A673 (cell line): ENCODE data around the gene TMEM44. TPM values are rescaled to one million over a fixed set of nuclear protein-coding genes. Genes with fewer than 3 reads are reported as not detected.

Experiments
- BruUV-seq: library from RNA; stranded (reverse); fragments of 400-500 nt; replicated peaks from 2 replicates; lab custom pipeline; 2021; lab: Mats Ljungman, UMichigan
- CTCF ChIA-PET: fragments of 300-600 bp; sonication (Branson Sonifier 250); formaldehyde crosslinking; loops from one replicate; lab custom pipeline; 2022; ENCODE audit warnings: antibody characterized with exemption; lab: Charles Lee
- POLR2A ChIA-PET: fragments of 300-600 bp; sonication (Branson Sonifier 250); formaldehyde crosslinking; loops from one replicate; lab custom pipeline; 2022; ENCODE audit warnings: antibody characterized with exemption; ENCODE audit not compliant: low non-redundant PET; lab: Charles Lee
- DNase-seq: peaks from one replicate; pipeline ENCODE4 v3.0.0-alpha.2; 2015; ENCODE audit warnings: low spot score
- H3K27ac ChIP-seq: fragments of 200-600 bp; sonication (generic); 2 replicates; pipeline ENCODE4 v1.5.1; 2016; ENCODE audit warnings: mixed run types, low read depth, mild to moderate bottlenecking, mixed read lengths, antibody characterized with exemption, low read length; ENCODE audit not compliant: poor library complexity, severe bottlenecking
- H3K27me3 ChIP-seq: fragments of 200-600 bp; sonication (generic); replicated peaks from 2 replicates; pipeline ENCODE4 v1.6.1; 2017; ENCODE audit warnings: mixed run types, low read depth, mild to moderate bottlenecking, mixed read lengths, antibody characterized with exemption, low read length; ENCODE audit not compliant: insufficient read depth, poor library complexity
- H3K36me3 ChIP-seq: fragments of 200-600 bp; sonication (generic); 2 replicates; pipeline ENCODE4 v1.6.1; 2016; ENCODE audit warnings: mixed run types, mild to moderate bottlenecking, mixed read lengths, antibody characterized with exemption, low read length; ENCODE audit not compliant: insufficient read depth, poor library complexity, severe bottlenecking
- H3K4me1 ChIP-seq: fragments of 200-600 bp; sonication (generic); 2 replicates; pipeline ENCODE4 v1.6.1; 2017; ENCODE audit warnings: mixed run types, mild to moderate bottlenecking, mixed read lengths, antibody characterized with exemption, low read length; ENCODE audit not compliant: insufficient read depth, poor library complexity, severe bottlenecking
- H3K4me3 ChIP-seq: fragments of 200-600 bp; sonication (generic); 2 replicates; pipeline ENCODE4 v1.5.1; 2016; ENCODE audit warnings: low read depth, mixed run types, mild to moderate bottlenecking, mixed read lengths, low read length; ENCODE audit not compliant: poor library complexity, severe bottlenecking
- H3K9me3 ChIP-seq: fragments of 200-600 bp; sonication (generic); 2 replicates; pipeline ENCODE4 v1.6.1; 2016; ENCODE audit warnings: mixed run types, low read depth, mild to moderate bottlenecking, mixed read lengths, antibody characterized with exemption, low read length; ENCODE audit not compliant: poor library complexity, severe bottlenecking
- EZH2 ChIP-seq: fragments of 200-600 bp; sonication (generic); IDR thresholded peaks from 2 replicates; pipeline ENCODE4 v1.6.1; 2017; ENCODE audit warnings: borderline replicate concordance, low read depth, mild to moderate bottlenecking, mixed read lengths, antibody characterized with exemption, low read length; ENCODE audit not compliant: poor library complexity, severe bottlenecking
- intact Hi-C: fragments of 100-400 bp; cut with micrococcal nuclease; formaldehyde crosslinking; loops from one replicate; pipeline ENCODE4 v1.10.0; 2022; ENCODE audit not compliant: unreplicated experiment
- total RNA-seq: library from RNA; stranded (reverse); gene quantifications from 2 replicates; pipeline ENCODE4 v1.2.3, GENCODE V29; 2021
- TF ChIP-seq, protein P1 (sequence below): fragments of 300-800, 200-600 bp; sonication (generic); conservative IDR thresholded peaks from 2 replicates; pipeline ENCODE4 v1.5.1; 2017; ENCODE audit warnings: low read depth, mild to moderate bottlenecking, antibody characterized with exemption, low read length, moderate library complexity, mixed read lengths

The TMEM44 gene
- total RNA-seq, 1 experiment from 2014 or later: 20.9 TPM

DNA sequence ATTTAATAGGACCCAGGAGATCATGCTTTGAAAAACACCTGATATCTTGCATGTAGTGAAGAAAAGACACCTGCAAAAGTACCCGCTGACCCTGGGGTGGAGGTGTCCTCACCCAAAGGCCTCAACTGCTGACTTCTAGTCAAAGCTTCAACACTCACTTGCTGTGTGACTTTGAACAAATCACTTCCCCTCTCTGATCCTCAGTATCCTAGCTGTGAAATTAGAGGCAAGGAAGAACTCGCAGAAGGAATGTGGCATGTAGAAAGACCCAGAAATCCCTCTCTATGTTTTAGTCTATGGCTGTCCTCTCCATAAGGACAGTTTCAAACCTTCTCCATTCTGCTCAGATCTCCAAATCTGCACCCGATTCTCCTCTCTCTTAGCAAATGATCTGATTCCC lies 93.7 kb downstream of the TMEM44 start:
- intact Hi-C loops: no loop called here

GRCh38 chr3:194537732-194538247 lies 95.4 kb downstream of the TMEM44 start:
- no peaks in the 10 kb centered on the region for H3K27me3 ChIP-seq
- peak; percentile 81 for DNase-seq
- H3K4me1 ChIP-seq: peaks cover 15% of the 10 kb centered on the region
- ChIA-PET CTCF (no interaction called here), POLR2A (no interaction called here)
- intact Hi-C loops: no loop called here
- H3K36me3 ChIP-seq: no peaks in the 10 kb centered on the region
- no peak for TF ChIP-seq EZH2
- TF ChIP-seq, protein P1, sequence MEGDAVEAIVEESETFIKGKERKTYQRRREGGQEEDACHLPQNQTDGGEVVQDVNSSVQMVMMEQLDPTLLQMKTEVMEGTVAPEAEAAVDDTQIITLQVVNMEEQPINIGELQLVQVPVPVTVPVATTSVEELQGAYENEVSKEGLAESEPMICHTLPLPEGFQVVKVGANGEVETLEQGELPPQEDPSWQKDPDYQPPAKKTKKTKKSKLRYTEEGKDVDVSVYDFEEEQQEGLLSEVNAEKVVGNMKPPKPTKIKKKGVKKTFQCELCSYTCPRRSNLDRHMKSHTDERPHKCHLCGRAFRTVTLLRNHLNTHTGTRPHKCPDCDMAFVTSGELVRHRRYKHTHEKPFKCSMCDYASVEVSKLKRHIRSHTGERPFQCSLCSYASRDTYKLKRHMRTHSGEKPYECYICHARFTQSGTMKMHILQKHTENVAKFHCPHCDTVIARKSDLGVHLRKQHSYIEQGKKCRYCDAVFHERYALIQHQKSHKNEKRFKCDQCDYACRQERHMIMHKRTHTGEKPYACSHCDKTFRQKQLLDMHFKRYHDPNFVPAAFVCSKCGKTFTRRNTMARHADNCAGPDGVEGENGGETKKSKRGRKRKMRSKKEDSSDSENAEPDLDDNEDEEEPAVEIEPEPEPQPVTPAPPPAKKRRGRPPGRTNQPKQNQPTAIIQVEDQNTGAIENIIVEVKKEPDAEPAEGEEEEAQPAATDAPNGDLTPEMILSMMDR: no peak
- no peak overlapping the region for H3K4me3 ChIP-seq
- peak overlapping the region; percentile 39 for H3K27ac ChIP-seq
- no TSS peak for BruUV-seq
- peaks cover 14% of the 10 kb centered on the region for H3K9me3 ChIP-seq

More for the DNA sequence above, 93.7 kb downstream of the TMEM44 start:
- DNase-seq: no peak
- peaks cover 15% of the 10 kb centered on the region for H3K4me1 ChIP-seq
- no peaks in the 10 kb centered on the region for H3K27me3 ChIP-seq
- H3K4me3 ChIP-seq: no peak overlapping the region
- ChIA-PET CTCF (no interaction called here), POLR2A (no interaction called here)
- no TSS peak for BruUV-seq
- no peak overlapping the region for H3K27ac ChIP-seq
- no peak for TF ChIP-seq EZH2
- TF ChIP-seq, protein P1: no peak
- peaks cover 6% of the 10 kb centered on the region for H3K9me3 ChIP-seq
- no peaks in the 10 kb centered on the region for H3K36me3 ChIP-seq

Other genes starting within 250 kb of the TMEM44 start
- gene GP5, start 234.2 kb downstream of the TMEM44 start, total RNA-seq: 0.09 and 0.11 TPM in 2 replicates
- gene ATP13A3, start 146.4 kb downstream of the TMEM44 start, total RNA-seq: 94.5 and 121 TPM in 2 replicates
- gene LSG1, start 38.8 kb upstream of the TMEM44 start, total RNA-seq: 64.0 and 81.3 TPM in 2 replicates
- 29.7 and 38.7 TPM in 2 replicates for gene FAM43A, start 52.5 kb upstream of the TMEM44 start, total RNA-seq